ENCODE data around the gene OOEP. TPM values are rescaled to one million over a fixed set of nuclear protein-coding genes. Genes with fewer than 3 reads are reported as not detected.
"Not testable (repeated sequence)": the region's sequence is repeated elsewhere in the genome, so short reads cannot be mapped to it uniquely, and the experiment has no call there.

OOEP gene
- total and polyA plus RNA-seq, 9 donors = 0.16 TPM; not detected in 8

DNA sequence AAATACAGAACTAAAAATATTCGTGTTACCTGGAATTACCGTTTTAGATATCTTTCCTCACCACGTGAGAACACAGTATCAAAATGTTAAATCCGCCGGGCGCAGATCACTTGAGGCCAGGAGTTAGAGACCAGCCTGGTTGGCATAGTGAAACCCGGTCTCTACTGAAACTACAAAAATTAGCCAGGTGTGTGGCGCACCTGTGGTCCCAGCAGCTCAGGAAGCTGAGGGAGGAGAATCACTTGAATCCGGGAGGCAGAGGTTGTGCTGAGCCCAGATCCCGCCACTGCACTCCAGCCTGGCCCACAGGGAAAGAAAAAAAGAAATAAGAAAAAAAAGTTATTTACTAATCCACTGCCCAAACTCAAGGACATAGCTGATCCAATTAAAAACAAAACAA is 20.2 kb upstream of the OOEP start:
- Histone ChIP-seq H3K27ac (ENCODE audit: low read length) (no peak overlapping the region), H3K27me3 (ENCODE audit: control insufficient read depth, insufficient read depth, low read length) (peaks cover 10% of the 10 kb centered on the region), H3K36me3 (ENCODE audit: control insufficient read depth, insufficient read depth, low read length) (no peaks in the 10 kb centered on the region), H3K4me3 (ENCODE audit: low read length) (no peak overlapping the region), H3K4me1 (ENCODE audit: control insufficient read depth, insufficient read depth, low read length) (no peaks in the 10 kb centered on the region), H3K9me3 (replicated peaks; ENCODE audit: control insufficient read depth, low read depth, low read length) (no peaks in the 10 kb centered on the region)
- no peak for DNase-seq
- WGBS (ENCODE audit: insufficient coverage) = 91% methylated on average over 4 of the region's 10 CpGs

DNA sequence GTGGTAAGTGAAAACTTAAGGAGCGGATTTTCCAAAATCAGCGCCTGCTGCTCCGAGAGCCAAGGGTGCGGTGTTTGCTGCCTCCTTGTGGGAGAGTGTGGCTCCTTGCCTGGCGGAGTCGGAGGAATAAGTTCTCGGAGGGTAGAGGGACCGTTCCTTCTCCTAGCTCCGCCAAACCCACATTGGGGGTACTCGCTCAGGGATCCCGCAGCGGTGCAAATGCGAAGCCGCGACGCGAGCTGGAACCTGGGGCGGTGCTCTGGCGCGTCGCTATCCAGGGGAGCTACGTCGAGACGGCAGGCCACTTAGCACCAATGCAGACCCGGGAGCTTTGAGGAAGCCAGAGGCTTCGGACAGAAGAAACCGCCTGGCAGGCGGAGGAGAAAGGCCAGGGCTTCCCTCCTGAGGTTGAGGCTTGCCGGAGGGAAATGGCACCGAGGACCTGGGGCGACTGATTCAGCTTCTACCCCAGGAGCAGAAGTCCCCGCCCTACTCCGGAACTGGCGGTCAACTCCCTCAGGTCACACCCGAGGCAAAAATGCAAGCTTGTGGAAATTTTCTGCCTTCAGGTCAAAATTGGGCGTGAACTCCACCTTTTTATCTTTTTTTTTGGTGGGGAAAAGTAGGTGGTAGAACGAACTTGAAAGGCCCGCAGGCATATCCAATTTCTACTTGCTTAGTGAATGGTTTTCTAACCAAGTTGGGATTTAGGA is 19.3 kb upstream of the OOEP start:
- H3K27ac ChIP-seq (ENCODE audit: low read length) = no peak overlapping the region

DNA sequence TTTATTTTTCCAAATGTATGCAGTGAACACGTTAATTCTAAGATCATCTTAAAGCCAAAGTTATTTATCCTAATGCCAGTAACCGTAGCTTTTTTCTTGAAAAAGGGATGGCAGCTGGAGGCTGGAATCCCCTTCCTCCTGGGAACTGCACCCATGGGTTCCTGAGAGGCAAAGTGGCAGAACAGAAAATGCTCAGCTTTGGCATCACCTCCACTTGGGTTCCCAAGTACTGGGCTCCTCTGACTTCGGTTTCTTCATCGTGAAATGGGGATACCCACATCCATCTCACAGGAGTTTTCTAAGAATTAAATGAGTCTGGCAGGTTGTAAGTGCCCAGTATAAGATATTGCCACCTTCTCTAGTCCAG is 18.7 kb upstream of the OOEP start:
- 56% methylated on average over 2 of the region's 4 CpGs for WGBS (ENCODE audit: insufficient coverage)
- DNase-seq = no peak
- Histone ChIP-seq H3K27me3 (ENCODE audit: control insufficient read depth, insufficient read depth, low read length) (peaks cover 10% of the 10 kb centered on the region), H3K4me3 (ENCODE audit: low read length) (peak overlapping the region; percentile 51), H3K36me3 (ENCODE audit: control insufficient read depth, insufficient read depth, low read length) (no peaks in the 10 kb centered on the region), H3K9me3 (replicated peaks; ENCODE audit: control insufficient read depth, low read depth, low read length) (no peaks in the 10 kb centered on the region), H3K27ac (ENCODE audit: low read length) (no peak overlapping the region), H3K4me1 (ENCODE audit: control insufficient read depth, insufficient read depth, low read length) (no peaks in the 10 kb centered on the region)

More for the DNA sequence above, 19.3 kb upstream of the OOEP start:
- peak; percentile 51 for DNase-seq
- H3K36me3 ChIP-seq (ENCODE audit: control insufficient read depth, insufficient read depth, low read length) = no peaks in the 10 kb centered on the region
- H3K4me1 ChIP-seq (ENCODE audit: control insufficient read depth, insufficient read depth, low read length) = no peaks in the 10 kb centered on the region
- H3K27me3 ChIP-seq (ENCODE audit: control insufficient read depth, insufficient read depth, low read length) = peaks cover 10% of the 10 kb centered on the region
- H3K4me3 ChIP-seq (ENCODE audit: low read length) = peak overlapping the region; percentile 51
- under 1% methylated on average over 28 of the region's 38 CpGs for WGBS (ENCODE audit: insufficient coverage)
- H3K9me3 ChIP-seq (replicated peaks; ENCODE audit: control insufficient read depth, low read depth, low read length) = no peaks in the 10 kb centered on the region

DNA sequence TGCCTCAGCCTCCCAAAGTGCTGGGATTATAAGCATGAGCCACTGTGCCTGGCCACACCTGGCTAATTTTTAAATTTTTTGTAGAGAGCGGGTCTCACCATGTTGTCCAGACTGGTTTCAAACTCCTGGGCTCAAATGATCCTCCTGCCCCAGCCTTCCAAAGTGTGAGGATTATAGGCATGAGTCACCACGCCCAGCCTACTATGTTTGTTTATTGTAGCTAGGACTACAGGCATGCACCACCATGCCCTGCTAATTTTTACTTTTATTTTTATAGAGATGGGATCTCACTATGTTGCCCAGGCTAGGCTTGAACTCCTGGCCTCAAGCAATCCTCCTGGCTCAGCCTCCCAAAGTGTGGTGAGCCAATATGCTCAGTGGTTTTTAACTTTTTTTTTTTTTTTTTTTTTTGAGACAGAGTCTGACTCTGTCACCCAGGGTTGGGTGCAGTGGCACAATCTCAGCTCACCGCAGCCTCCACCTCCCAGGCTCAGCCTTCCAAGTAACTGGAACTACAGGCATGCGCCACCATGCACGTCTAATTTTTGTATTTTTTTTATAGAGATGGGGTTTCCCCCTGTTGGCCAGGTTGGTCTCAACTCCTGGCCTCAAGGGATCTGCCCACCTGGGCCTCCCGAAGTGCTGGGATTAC is 12.9 kb upstream of the OOEP start:
- Histone ChIP-seq H3K36me3 (ENCODE audit: control insufficient read depth, insufficient read depth, low read length) (no peaks in the 10 kb centered on the region), H3K9me3 (replicated peaks; ENCODE audit: control insufficient read depth, low read depth, low read length) (no peaks in the 10 kb centered on the region), H3K4me3 (ENCODE audit: low read length) (no peak overlapping the region), H3K27ac (ENCODE audit: low read length) (no peak overlapping the region), H3K4me1 (ENCODE audit: control insufficient read depth, insufficient read depth, low read length) (no peaks in the 10 kb centered on the region), H3K27me3 (ENCODE audit: control insufficient read depth, insufficient read depth, low read length) (no peaks in the 10 kb centered on the region)
- WGBS (ENCODE audit: insufficient coverage) = 100% methylated on average over 1 of the region's 6 CpGs
- DNase-seq = no peak

DNA sequence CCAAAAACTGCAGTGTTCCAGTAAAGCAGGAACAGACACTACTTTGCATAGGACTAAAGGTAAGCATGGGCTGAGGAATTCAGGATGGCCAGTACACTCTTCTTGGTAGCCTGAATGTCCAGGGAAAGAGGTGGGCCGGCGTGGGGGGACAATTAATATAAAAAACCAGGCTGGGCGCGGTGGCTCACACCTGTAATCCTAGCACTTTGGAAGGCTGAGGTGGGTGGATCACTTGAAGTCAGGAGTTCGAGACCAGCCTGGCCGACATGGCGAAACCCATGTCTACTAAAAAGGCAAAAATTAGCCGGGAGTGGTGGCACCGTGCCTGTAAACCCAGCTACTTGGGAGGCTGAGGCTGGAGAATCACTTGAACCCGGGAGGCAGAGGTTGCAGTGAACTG is 11.8 kb upstream of the OOEP start:
- 94% methylated on average over 6 of the region's 10 CpGs for WGBS (ENCODE audit: insufficient coverage)
- not testable (repeated sequence) for DNase-seq

DNA sequence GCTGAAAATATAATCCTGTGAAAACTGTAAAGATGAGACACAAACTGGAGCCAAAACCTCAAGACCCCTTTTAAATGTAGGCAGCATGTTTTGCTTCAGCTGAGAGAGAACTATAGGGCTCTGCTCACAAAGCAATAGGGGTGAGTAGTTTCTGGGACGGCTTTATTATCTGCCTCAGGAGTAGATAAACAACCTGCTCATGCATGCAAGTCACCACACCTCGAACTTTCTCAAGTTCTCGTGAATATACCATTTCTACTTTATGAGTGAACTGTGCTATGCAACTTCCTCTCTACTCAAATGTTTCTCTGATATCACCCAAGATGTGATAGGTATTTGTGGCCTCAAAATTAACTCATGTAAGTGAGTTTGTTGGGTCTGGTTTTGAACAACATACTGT is 7.5 kb upstream of the OOEP start:
- Histone ChIP-seq H3K4me1 (ENCODE audit: control insufficient read depth, insufficient read depth, low read length) (no peaks in the 10 kb centered on the region), H3K4me3 (ENCODE audit: low read length) (no peak overlapping the region), H3K27ac (ENCODE audit: low read length) (no peak overlapping the region), H3K36me3 (ENCODE audit: control insufficient read depth, insufficient read depth, low read length) (no peaks in the 10 kb centered on the region), H3K27me3 (ENCODE audit: control insufficient read depth, insufficient read depth, low read length) (no peaks in the 10 kb centered on the region), H3K9me3 (replicated peaks; ENCODE audit: control insufficient read depth, low read depth, low read length) (peaks cover 4% of the 10 kb centered on the region)
- no peak for DNase-seq
- WGBS (ENCODE audit: insufficient coverage) = no CpG with 5 or more reads among the region's 3 CpGs

More for the DNA sequence above, 11.8 kb upstream of the OOEP start:
- not testable (repeated sequence) for H3K36me3 ChIP-seq (ENCODE audit: control insufficient read depth, insufficient read depth, low read length); H3K4me1 ChIP-seq (ENCODE audit: control insufficient read depth, insufficient read depth, low read length); H3K4me3 ChIP-seq (ENCODE audit: low read length); H3K9me3 ChIP-seq (replicated peaks; ENCODE audit: control insufficient read depth, low read depth, low read length); H3K27me3 ChIP-seq (ENCODE audit: control insufficient read depth, insufficient read depth, low read length); H3K27ac ChIP-seq (ENCODE audit: low read length)

DNA sequence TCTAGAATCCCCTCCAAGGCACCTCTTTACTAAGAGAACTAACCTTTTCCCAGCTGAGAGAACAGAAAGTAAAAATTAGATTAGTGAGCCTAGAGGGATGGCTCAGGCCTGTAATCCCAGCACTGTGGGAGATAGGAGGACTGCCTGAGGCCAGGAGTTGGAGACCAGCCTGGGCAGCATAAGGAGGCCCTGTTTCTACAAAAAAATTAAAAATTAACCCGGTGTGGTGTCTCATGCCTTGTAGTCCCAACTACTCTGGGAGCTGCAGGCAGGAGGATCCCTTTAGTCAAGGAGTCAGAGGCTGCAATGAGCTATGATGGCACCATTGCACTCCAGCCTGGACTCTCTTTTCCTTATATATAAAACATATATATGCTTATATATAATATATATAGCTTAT is 5.5 kb upstream of the OOEP start:
- Histone ChIP-seq H3K4me3 (ENCODE audit: low read length) (no peak overlapping the region), H3K27ac (ENCODE audit: low read length) (no peak overlapping the region), H3K36me3 (ENCODE audit: control insufficient read depth, insufficient read depth, low read length) (no peaks in the 10 kb centered on the region), H3K4me1 (ENCODE audit: control insufficient read depth, insufficient read depth, low read length) (no peaks in the 10 kb centered on the region), H3K9me3 (replicated peaks; ENCODE audit: control insufficient read depth, low read depth, low read length) (peaks cover 10% of the 10 kb centered on the region), H3K27me3 (ENCODE audit: control insufficient read depth, insufficient read depth, low read length) (no peaks in the 10 kb centered on the region)
- no peak for DNase-seq
- no CpG with 5 or more reads among the region's 1 CpG for WGBS (ENCODE audit: insufficient coverage)

DNA sequence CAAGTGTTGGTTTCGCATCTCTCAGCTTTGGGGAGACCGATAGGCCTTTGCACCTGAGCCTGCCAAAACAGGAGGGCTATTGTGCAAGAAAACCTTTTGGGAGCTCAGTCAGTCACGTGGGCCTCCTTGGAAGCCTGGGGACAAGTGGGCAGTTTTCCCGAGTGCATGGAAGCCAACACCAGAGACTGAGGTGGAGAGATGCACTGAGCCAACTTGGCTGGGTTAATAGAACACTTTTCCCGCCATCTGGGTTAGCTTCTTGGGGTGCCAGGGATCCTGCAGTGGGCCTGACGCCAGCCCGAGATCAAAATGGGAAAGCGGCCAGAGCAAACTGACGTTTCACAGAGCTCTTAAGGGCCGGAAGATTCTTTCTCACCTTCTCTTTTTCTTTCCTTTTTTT is 2.8 kb upstream of the OOEP start:
- Histone ChIP-seq H3K36me3 (ENCODE audit: control insufficient read depth, insufficient read depth, low read length) (no peaks in the 10 kb centered on the region), H3K4me3 (ENCODE audit: low read length) (no peak overlapping the region), H3K27me3 (ENCODE audit: control insufficient read depth, insufficient read depth, low read length) (no peaks in the 10 kb centered on the region), H3K9me3 (replicated peaks; ENCODE audit: control insufficient read depth, low read depth, low read length) (peaks cover 10% of the 10 kb centered on the region), H3K27ac (ENCODE audit: low read length) (no peak overlapping the region), H3K4me1 (ENCODE audit: control insufficient read depth, insufficient read depth, low read length) (no peaks in the 10 kb centered on the region)
- WGBS (ENCODE audit: insufficient coverage) = 95% methylated on average over 7 of the region's 10 CpGs
- DNase-seq = no peak

DNA sequence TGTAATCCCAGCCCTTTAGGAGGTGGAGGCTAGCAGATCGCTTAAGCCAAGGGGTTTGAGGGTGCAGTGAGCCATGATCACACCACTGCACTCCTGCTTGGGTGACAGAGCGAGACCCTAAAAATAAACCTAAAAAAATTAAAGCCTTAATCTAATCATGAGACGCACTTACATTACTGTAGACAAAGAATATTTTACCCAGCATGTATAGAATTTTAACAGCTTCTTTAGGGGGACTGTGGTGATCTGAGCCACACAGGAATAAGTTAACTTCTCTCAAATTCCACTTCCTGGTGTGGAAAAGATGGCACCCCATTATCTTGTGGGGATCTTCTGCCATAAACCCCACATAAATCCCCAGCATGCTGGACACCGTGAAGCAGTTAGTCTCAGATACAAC is 2.3 kb upstream of the OOEP start:
- no peak for DNase-seq
- no peak overlapping the region for H3K27ac ChIP-seq (ENCODE audit: low read length)
- H3K4me1 ChIP-seq (ENCODE audit: control insufficient read depth, insufficient read depth, low read length) = no peaks in the 10 kb centered on the region
- 96% methylated on average over 3 of the region's 4 CpGs for WGBS (ENCODE audit: insufficient coverage)
- no peak overlapping the region for H3K4me3 ChIP-seq (ENCODE audit: low read length)
- no peaks in the 10 kb centered on the region for H3K27me3 ChIP-seq (ENCODE audit: control insufficient read depth, insufficient read depth, low read length)
- H3K36me3 ChIP-seq (ENCODE audit: control insufficient read depth, insufficient read depth, low read length) = no peaks in the 10 kb centered on the region
- H3K9me3 ChIP-seq (replicated peaks; ENCODE audit: control insufficient read depth, low read depth, low read length) = peaks cover 10% of the 10 kb centered on the region

DNA sequence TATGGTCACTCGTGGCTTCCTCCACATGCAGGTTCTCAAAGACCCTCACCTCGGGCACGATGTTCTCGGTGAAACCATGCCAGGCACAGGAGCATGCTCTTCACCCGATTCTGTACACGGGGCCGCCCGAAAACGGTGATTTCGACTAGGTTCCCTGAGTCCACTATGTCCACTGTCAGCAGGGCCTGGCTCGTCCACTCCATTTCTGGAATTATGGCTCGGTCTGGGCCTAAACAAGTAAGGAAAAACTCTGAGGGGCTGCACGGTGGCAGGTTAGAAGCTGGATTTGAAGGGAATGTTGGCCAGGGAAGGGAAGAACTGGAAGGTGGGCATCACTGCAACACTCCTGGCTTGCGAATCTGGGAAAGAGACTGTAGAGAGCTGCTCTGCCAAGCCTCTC is 540 bp downstream of the OOEP start:
- Histone ChIP-seq H3K4me3 (ENCODE audit: low read length) (no peak overlapping the region), H3K36me3 (ENCODE audit: control insufficient read depth, insufficient read depth, low read length) (no peaks in the 10 kb centered on the region), H3K27ac (ENCODE audit: low read length) (no peak overlapping the region), H3K9me3 (replicated peaks; ENCODE audit: control insufficient read depth, low read depth, low read length) (peaks cover 10% of the 10 kb centered on the region), H3K4me1 (ENCODE audit: control insufficient read depth, insufficient read depth, low read length) (no peaks in the 10 kb centered on the region), H3K27me3 (ENCODE audit: control insufficient read depth, insufficient read depth, low read length) (no peaks in the 10 kb centered on the region)
- 94% methylated on average over 12 of the region's 14 CpGs for WGBS (ENCODE audit: insufficient coverage)
- DNase-seq = no peak
